ENCODE results near the gene TRUB2. TPM values are rescaled to one million over a fixed set of nuclear protein-coding genes. Genes with fewer than 3 reads are reported as not detected.

TRUB2 gene
- total and polyA plus RNA-seq, 2 experiments from 2014 or later, result 17.4 to 50.9 TPM

DNA sequence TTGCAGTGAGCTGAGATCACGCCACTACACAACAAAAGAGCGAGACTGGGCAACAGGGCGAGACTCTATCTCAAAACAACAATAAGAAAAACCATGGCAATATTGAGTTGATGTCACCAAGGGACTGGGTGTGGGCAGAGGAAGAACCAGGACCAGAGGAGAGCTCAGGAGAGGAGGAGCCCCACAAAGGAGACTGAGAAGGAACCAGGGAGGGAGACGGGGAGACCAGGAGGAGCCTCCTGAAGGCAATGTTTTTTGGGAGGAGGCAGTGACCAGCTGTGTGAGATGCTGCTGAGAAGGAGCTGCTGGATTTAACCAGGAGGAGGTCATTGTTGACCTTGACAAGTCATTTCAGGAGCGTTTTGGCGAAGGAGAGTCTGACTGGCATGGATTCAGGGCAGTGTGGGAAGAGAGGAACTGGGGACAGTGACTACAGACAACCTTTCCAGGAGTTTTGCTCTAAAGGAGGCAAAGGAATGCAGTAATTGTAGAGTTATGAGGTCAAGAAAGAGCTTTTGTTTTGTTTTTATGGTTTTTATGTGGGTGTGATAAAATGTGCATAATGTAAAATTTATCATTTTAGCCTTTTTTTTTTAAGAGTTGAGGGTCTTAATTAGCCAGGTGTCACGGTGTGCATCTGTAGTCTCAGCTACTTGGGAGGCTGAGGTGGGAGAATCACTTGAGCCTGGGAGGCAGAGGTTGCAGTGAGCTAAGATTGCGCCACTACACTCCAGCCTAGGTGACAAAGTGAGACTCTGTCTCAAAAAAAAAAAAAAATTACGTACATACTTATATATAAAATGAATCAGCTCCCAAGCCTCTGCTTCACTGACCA is 17.9 kb downstream of the TRUB2 start:
- H3K79me2 ChIP-seq, result no peaks in the 10 kb centered on the region

DNA sequence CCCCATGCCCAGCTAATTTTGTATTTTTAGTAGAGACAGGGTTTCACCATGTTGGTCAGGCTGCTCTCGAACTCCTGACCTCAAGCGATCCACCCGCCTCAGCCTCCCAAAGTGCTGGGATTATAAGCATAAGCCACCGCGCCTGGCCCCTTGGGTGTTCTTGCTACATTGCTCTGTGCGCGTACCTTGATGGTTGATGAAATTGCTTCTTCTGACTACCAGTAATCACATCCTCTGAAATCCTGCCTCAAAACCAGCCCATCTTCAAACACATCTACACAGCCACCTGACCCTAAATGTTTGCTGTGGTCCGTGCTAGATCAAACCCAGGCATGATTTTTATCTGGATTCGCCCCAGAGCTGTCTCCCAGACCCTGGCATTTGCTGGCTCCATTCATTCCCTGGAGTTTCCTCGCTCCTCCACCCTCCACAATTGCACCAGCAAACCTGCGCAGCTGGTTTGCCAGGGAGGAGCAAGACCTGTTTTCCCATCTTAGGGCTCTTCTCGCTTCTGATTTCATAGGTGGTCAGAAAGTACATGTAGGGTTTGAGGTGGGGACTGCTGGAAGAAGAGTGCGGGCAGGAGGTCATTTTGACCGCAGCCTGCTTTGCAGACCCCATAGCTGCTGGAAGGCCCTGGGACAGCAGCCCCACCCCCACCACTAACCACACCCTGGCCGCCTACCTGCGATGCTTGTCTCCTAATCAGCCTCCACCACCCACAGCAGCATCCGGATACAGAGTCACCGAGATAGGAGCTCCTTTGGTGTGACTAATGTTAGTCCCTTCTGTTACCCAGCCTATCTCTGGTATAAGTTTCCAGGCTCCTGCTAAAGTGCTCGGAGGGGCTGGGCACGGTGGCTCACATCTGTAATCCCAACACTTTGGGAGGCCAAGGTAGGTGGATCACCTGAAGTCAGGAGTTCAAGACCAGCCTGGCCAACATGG is 23.4 kb downstream of the TRUB2 start:
- DNase-seq (ENCODE audit: low spot score), result no peak
- H3K9me2 ChIP-seq (replicated peaks; ENCODE audit: insufficient read depth), result no peaks in the 10 kb centered on the region
- H3K4me1 ChIP-seq (ENCODE audit: insufficient read depth), result peaks cover 14% of the 10 kb centered on the region
- no peak overlapping the region for H2AFZ ChIP-seq
- no peaks in the 10 kb centered on the region for H3K79me2 ChIP-seq
- TF ChIP-seq, protein P1, sequence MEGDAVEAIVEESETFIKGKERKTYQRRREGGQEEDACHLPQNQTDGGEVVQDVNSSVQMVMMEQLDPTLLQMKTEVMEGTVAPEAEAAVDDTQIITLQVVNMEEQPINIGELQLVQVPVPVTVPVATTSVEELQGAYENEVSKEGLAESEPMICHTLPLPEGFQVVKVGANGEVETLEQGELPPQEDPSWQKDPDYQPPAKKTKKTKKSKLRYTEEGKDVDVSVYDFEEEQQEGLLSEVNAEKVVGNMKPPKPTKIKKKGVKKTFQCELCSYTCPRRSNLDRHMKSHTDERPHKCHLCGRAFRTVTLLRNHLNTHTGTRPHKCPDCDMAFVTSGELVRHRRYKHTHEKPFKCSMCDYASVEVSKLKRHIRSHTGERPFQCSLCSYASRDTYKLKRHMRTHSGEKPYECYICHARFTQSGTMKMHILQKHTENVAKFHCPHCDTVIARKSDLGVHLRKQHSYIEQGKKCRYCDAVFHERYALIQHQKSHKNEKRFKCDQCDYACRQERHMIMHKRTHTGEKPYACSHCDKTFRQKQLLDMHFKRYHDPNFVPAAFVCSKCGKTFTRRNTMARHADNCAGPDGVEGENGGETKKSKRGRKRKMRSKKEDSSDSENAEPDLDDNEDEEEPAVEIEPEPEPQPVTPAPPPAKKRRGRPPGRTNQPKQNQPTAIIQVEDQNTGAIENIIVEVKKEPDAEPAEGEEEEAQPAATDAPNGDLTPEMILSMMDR (IDR thresholded peaks at IDR 0.05; ENCODE audit: poor library complexity), result no peak
- no peak for TF ChIP-seq EZH2phosphoT487 (IDR thresholded peaks at IDR 0.05; ENCODE audit: low read depth, severe bottlenecking, unreplicated experiment)
- no peak for TF ChIP-seq EZH2 (IDR thresholded peaks at IDR 0.05; ENCODE audit: borderline replicate concordance)
- no peaks in the 10 kb centered on the region for H3K27me3 ChIP-seq
- H3K4me2 ChIP-seq, result no peak overlapping the region
- H3K4me3 ChIP-seq, result no peak overlapping the region
- H3K27ac ChIP-seq, result no peak overlapping the region
- H4K20me1 ChIP-seq (ENCODE audit: insufficient read depth, poor library complexity, severe bottlenecking), result no peaks in the 10 kb centered on the region
- WGBS (ENCODE audit: low lambda C conversion rate, missing lambda C conversion rate), result 71% methylated on average over 20 of the region's 20 CpGs
- no peaks in the 10 kb centered on the region for H3K36me3 ChIP-seq (replicated peaks; ENCODE audit: insufficient read depth, low read depth)
- H3K9me3 ChIP-seq (ENCODE audit: low read depth), result no peaks in the 10 kb centered on the region

More for the DNA sequence above, 17.9 kb downstream of the TRUB2 start:
- Histone ChIP-seq H3K4me2 (no peak overlapping the region), H3K9me3 (ENCODE audit: low read depth) (no peaks in the 10 kb centered on the region), H4K20me1 (ENCODE audit: insufficient read depth, poor library complexity, severe bottlenecking) (no peaks in the 10 kb centered on the region), H3K36me3 (replicated peaks; ENCODE audit: insufficient read depth, low read depth) (no peaks in the 10 kb centered on the region), H3K27ac (no peak overlapping the region), H3K27me3 (no peaks in the 10 kb centered on the region), H3K4me3 (no peak overlapping the region), H3K4me1 (ENCODE audit: insufficient read depth) (no peaks in the 10 kb centered on the region), H2AFZ (no peak overlapping the region), H3K9me2 (replicated peaks; ENCODE audit: insufficient read depth) (no peaks in the 10 kb centered on the region)
- TF ChIP-seq EZH2phosphoT487 (IDR thresholded peaks at IDR 0.05; ENCODE audit: low read depth, severe bottlenecking, unreplicated experiment), result no peak
- TF ChIP-seq EZH2 (IDR thresholded peaks at IDR 0.05; ENCODE audit: borderline replicate concordance), result no peak
- TF ChIP-seq, protein P1 (IDR thresholded peaks at IDR 0.05; ENCODE audit: poor library complexity), result no peak
- no peak for DNase-seq (ENCODE audit: low spot score)
- WGBS (ENCODE audit: low lambda C conversion rate, missing lambda C conversion rate), result 90% methylated on average over 9 of the region's 9 CpGs

DNA sequence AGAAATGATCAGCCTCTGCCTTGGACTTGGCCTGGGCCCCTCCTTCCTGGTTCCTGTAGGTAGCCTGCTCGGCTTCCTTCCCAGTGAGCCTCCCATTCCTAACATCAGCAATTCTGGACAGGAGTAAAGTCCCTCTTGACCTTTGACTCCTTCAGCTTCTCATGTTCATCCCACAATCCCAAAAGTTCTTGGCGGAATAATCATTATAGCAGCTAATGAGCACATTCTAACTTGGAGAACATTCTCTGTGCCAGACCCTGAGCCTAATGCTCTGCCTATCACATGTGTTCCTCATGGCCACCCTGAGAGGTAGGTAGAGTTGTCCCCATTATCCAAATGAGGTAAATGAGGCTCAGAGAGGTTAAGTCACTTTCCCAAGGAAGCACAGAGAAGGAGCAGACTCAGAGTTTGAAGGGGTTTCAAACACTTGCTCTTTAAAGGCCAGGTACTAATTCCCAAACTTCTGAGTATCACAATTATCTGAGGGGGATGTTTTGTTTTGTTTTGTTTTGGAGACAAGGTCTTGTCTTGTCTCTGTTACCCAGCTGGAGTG is 24.9 kb downstream of the TRUB2 start:
- no peaks in the 10 kb centered on the region for H3K36me3 ChIP-seq (replicated peaks; ENCODE audit: insufficient read depth, low read depth)
- no peaks in the 10 kb centered on the region for H3K9me2 ChIP-seq (replicated peaks; ENCODE audit: insufficient read depth)
- no peak for DNase-seq (ENCODE audit: low spot score)
- H4K20me1 ChIP-seq (ENCODE audit: insufficient read depth, poor library complexity, severe bottlenecking), result no peaks in the 10 kb centered on the region
- TF ChIP-seq, protein P1 (IDR thresholded peaks at IDR 0.05; ENCODE audit: poor library complexity), result no peak
- TF ChIP-seq EZH2 (IDR thresholded peaks at IDR 0.05; ENCODE audit: borderline replicate concordance) (no peak), EZH2phosphoT487 (IDR thresholded peaks at IDR 0.05; ENCODE audit: low read depth, severe bottlenecking, unreplicated experiment) (no peak)
- H2AFZ ChIP-seq, result no peak overlapping the region
- peak overlapping the region; percentile 62 for H3K27ac ChIP-seq
- H3K4me1 ChIP-seq (ENCODE audit: insufficient read depth), result peaks cover 14% of the 10 kb centered on the region
- no peaks in the 10 kb centered on the region for H3K9me3 ChIP-seq (ENCODE audit: low read depth)
- H3K4me3 ChIP-seq, result no peak overlapping the region
- no peaks in the 10 kb centered on the region for H3K79me2 ChIP-seq
- no peak overlapping the region for H3K4me2 ChIP-seq
- 72% methylated on average over 2 of the region's 2 CpGs for whole genome bisulfite sequencing (ENCODE audit: low lambda C conversion rate, missing lambda C conversion rate)
- H3K27me3 ChIP-seq, result no peaks in the 10 kb centered on the region

Measured in hepatocyte (in vitro differentiated cells).